GM19452 (cell line): ENCODE data around the gene CMPK2.

Experiments used
- ATAC-seq: cut with Tn5 transposase; IDR thresholded peaks from one replicate; pipeline ENCODE4 v1.9.1; 2021; ENCODE audit not compliant: unreplicated experiment

Gene CMPK2

DNA sequence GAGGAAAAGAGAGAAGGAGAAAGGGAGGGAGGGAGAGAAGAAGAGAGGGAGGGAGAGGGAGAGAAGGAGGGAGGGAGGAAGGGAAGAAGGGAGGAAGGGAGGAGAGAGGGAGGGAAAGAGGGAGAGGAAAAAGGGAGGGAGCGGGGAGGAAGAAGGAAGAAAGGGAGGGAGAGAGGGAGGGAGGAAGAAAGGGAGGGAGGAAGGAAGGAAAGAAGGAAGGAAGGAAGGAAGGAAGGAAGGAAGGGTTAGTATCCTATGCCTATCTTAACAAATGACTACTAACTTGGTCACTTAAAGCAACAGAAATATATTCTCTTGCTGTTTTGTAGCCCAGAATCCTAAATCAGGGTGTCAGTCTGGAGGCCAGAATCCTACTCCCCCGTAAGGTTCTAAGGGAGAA, 52.1 kb downstream of the CMPK2 start:
- ATAC-seq = no peak

DNA sequence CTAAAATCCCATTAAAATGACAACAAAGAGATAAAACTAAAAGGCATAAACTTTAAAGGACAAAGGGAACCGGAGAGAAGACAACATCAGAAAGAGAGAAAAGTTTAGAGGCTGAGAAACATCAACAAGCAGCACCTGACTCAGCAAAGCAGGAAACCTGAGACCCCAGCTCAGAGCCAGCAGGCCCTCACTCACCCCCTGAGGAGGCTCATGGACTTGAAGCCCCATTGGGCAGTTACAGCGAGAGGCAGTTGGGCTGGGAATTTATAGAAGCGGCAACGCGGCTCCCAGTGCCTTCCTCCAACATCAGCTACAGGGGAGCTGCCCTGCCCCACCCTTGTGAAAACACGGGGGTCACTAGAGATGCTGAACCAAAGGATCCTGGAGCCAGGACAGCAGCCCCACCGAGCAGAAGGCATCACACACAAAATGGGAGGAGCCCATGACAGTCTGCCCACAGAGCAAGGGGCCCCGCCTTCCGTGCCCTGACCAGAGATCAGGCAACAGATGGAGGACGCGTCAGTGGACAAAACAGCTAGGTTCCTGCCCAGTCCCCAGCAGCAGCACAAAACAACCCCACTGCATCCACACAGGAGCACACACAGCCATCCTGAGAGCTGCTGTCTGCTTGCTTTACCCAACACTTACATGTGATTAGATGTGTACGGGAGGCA, 52.7 kb downstream of the CMPK2 start:
- no peak for ATAC-seq

DNA sequence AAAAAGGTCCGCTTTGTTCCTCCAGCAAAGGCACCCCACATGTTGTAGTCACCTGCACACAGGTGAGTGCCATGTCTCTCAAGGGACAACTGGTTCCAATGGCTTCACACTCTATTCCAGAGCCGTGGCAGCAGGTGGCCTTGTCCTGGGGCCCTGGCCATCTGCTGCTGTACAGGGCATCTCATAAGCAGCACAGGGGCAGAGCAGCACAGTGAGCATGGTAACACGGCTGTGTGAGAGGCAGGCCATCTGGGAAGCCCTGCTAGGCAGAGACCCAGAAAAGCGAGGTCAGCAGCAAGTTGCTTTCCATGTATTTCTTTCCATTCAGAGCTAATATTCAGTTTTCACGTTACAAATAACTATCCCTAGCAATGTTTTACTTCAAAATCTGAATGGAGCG, 54.7 kb downstream of the CMPK2 start:
- no peak for ATAC-seq

DNA sequence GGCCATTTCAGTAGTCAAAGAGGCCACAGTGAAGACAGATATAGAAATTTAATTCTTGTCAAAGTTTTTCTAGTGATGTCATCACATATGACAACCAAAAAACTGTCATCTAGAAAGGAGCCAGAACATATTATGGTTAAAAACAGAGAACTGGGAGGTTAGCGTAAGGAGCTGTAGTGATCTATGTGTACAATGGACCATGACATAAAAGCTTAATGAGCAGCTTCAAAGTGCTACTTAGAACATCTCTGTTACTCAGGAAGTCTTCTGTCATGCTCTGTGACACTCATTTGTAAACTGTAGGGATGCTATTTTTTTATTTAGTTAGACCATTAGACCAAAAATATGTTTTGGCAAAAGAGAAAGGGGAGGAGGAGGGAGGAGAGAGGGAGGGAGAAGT, 57.3 kb downstream of the CMPK2 start:
- ATAC-seq = no peak

DNA sequence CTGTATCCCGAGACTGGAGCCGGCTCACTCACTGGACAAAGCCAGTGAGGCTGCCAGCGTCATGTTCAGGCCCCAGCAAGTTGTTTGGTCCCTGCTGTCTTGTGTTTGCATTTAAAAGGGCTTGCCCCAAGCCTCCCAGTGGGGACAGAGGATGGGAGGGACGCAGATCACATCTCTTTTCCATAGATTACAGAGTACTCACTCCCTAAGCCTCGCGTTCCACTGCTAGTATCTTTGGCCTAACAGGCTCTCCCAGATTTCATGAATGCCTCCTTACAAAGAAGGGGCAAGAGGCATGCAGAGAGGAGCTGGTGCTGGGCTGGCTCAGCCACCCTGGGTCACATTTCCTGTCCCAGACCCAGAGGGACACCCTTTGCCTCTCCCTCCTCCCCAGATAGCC, 59.1 kb downstream of the CMPK2 start:
- no peak for ATAC-seq

DNA sequence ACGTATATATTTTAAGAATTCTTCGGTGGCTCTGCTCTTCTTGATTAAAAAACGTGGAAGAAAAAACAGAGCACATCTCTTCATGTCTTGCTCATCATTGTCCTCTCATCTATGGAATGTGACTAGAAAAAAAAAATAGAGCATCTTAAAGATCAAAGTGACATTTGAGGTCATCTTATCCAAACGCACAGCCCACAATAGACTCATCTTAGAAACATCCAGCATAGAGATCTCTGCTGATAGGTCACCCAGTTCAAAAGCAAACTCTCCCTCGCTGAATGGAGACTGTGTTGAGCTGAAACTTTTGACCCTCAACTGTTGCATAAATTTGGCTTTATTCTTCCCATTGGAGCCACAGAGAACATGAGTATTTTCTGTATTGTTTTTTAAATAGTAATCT, 65.2 kb downstream of the CMPK2 start:
- ATAC-seq = no peak
